NT2/D1 (cell line): ENCODE measurements around the gene FGFR3.
A peak's percentile ranks its signal among the peaks of the same experiment; 100 is the strongest.

Experiments used
- DNase-seq: peaks from one replicate; pipeline ENCODE4 v3.0.0-alpha.2; 2011; ENCODE audit warnings: low read depth, low spot score
- H3K27me3 ChIP-seq: 2 replicates; pipeline ENCODE4 v1.6.0; 2011; ENCODE audit warnings: mild to moderate bottlenecking; ENCODE audit not compliant: insufficient read length, insufficient read depth
- H3K36me3 ChIP-seq: 2 replicates; pipeline ENCODE4 v1.6.1; 2011; ENCODE audit warnings: mild to moderate bottlenecking, low read length, mixed read lengths; ENCODE audit not compliant: insufficient read depth, insufficient read length
- H3K4me1 ChIP-seq: 2 replicates; pipeline ENCODE4 v1.5.1; 2011; ENCODE audit not compliant: insufficient read depth, insufficient read length
- H3K4me3 ChIP-seq: 2 replicates; pipeline ENCODE4 v1.5.1; 2011; ENCODE audit warnings: low read depth; ENCODE audit not compliant: insufficient read length
- H3K9ac ChIP-seq: 2 replicates; pipeline ENCODE4 v1.6.0; 2011; ENCODE audit warnings: low read depth; ENCODE audit not compliant: insufficient read length
- H3K9me3 ChIP-seq: 2 replicates; pipeline ENCODE4 v1.5.1; 2011; ENCODE audit warnings: mild to moderate bottlenecking, low read length; ENCODE audit not compliant: insufficient read depth
- SUZ12 ChIP-seq: IDR thresholded peaks from 2 replicates; pipeline ENCODE4 v1.6.1; 2011; ENCODE audit not compliant: insufficient read length, insufficient read depth; ENCODE audit errors: extremely low read depth
- YY1 ChIP-seq: IDR thresholded peaks from 2 replicates; pipeline ENCODE4 v1.6.1; 2011; ENCODE audit not compliant: insufficient read length, insufficient read depth
- ZNF274 ChIP-seq: IDR thresholded peaks from 2 replicates; pipeline ENCODE4 v1.6.1; 2011; ENCODE audit warnings: mild to moderate bottlenecking, low read depth, low read length

FGFR3 gene

GRCh38 chr4:1856071-1856942 lies 63.2 kb downstream of the FGFR3 start, which contains the start of gene LETM1:
Gene LETM1, minus strand, starts transcription at chr4:1856156. Its CDS starts 206 bp downstream, at chr4:1855950.
- no peaks in the 10 kb centered on the region for H3K9me3 ChIP-seq
- H3K27me3 ChIP-seq, result peaks cover 25% of the 10 kb centered on the region
- H3K36me3 ChIP-seq, result peaks cover 27% of the 10 kb centered on the region
- TF ChIP-seq ZNF274 (no peak), SUZ12 (no peak), YY1 (no peak)
- H3K4me1 ChIP-seq, result peaks cover 17% of the 10 kb centered on the region
- peak; percentile 93 for DNase-seq
- H3K4me3 ChIP-seq, result peak within 1 kb of the TSS; percentile 98
- H3K9ac ChIP-seq, result peak within 1 kb of the TSS; percentile 96

- TF ChIP-seq ZNF274 (no peak), SUZ12 (no peak), YY1 (no peak)
- Histone ChIP-seq H3K9me3 (no peaks in the 10 kb centered on the region), H3K9ac (peak overlapping the region; percentile 96), H3K36me3 (peaks cover 27% of the 10 kb centered on the region), H3K27me3 (peaks cover 25% of the 10 kb centered on the region), H3K4me3 (peak overlapping the region; percentile 98), H3K4me1 (peaks cover 15% of the 10 kb centered on the region)
- DNase-seq, result no peak
These were observed 64.0 kb downstream of the FGFR3 start for GRCh38 chr4:1856943-1857699.

GRCh38 chr4:1857931-1858330 lies 64.8 kb downstream of the FGFR3 start:
- Histone ChIP-seq H3K9ac (peak overlapping the region; percentile 96), H3K36me3 (peaks cover 21% of the 10 kb centered on the region), H3K4me3 (no peak overlapping the region), H3K9me3 (no peaks in the 10 kb centered on the region), H3K4me1 (peaks cover 15% of the 10 kb centered on the region), H3K27me3 (peaks cover 25% of the 10 kb centered on the region)
- TF ChIP-seq SUZ12, result no peak
- no peak for TF ChIP-seq ZNF274
- no peak for TF ChIP-seq YY1
- DNase-seq, result no peak
